Breast epithelium (tissue), 3 donors: Measurements from ENCODE around the gene KRT36.

Source experiments
- CTCF ChIP-seq, 3 donors: fragments of 450-650 bp; IDR thresholded peaks; one replicate each; pipeline ENCODE4 v1.5.1; 2016 to 2017; ENCODE audit warnings: antibody characterized with exemption in 3 of 3, mild to moderate bottlenecking in 3 of 3, moderate library complexity in 3 of 3
- POLR2AphosphoS5 ChIP-seq, 3 donors: sonication (generic); formaldehyde crosslinking; IDR thresholded peaks; one replicate each; pipeline ENCODE4 v1.6.1; 2017; ENCODE audit warnings: antibody characterized with exemption in 3 of 3

- no peak for TF ChIP-seq CTCF (IDR thresholded peaks at IDR 0.05)
- no peak for TF ChIP-seq POLR2AphosphoS5 (IDR thresholded peaks at IDR 0.05)
Observed at GRCh38 chr17:41446806-41447205, 42.9 kb downstream of the KRT36 start.
